SIG-M5 treated with dmso at 0.1 percent for 504 hours (cell line): ENCODE results near the gene ELAVL1.

Experiments
- DNase-seq: peaks from one replicate; lab custom pipeline; 2025; ENCODE audit not compliant: unreplicated experiment; lab: John Stamatoyannopoulos, UW

The ELAVL1 gene

DNA sequence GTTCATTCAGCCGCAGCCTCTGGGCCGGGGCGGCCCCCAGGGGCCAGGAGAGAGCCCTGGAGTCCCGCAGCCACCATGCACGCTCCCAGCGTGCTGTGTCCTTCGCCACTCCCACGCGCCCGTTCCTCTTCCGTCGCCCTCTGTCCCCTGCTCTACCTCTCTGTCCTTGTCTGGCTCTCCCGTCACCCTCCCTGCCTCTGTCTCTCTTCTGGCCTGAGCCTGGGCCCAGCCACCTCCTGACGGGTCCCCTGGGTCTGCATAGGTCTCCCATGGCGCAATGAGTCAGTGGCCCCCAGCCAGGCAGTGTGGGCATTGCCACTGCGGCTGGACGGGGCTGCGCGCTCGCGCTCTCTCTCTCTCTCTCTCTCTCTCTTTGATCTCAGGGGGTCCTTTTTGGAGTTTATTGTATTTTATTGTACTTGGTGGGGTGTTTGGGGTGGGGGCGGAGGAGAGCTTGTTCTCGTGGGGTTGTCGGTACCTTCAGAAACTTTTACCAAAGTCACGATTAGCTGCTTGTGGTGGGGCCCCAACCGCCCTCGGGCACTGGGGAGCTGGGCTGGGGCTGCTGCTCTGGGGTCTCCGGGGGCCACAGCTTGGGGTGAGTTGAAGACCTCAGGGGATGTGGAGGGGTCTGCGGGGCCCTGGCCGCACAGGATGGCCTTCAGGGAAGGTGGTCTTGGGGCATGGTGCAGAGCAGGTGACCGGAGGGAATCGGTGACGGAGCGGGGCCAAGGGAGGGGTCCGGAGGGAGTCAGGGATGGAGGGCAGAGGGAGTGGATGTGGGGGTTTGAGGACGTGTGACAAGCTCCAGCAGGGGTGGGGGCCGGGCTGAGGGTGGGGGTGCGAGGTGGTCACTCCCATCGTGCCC lies 92.5 kb downstream of the ELAVL1 start:
- no peak for DNase-seq

DNA sequence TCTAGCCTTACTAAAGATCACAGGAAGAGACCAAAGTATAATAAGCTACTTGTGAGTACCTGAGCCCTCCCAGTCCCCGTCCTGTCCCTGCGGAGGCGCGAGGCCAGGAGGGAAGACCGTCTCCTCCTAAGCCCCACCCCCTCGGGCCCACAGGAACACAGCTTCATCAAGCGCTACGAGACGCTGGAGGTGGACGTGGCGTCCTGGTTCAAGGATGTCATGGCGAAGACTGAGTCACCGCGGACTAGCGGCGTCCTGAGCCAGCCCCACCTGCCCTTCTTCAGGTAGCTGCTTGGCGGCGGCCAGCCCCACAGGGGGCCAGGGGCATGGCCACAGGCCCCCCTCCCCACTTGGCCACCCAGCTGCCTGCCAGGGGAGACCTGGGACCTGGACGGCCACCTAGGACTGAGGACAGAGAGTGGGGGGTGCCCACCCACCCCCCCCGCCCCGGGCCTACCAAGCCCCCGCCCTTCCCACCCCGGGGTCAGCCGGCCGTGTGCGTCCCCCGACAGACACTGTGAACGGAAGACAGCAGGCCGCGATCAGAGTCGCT lies 93.2 kb downstream of the ELAVL1 start:
- no peak for DNase-seq

DNA sequence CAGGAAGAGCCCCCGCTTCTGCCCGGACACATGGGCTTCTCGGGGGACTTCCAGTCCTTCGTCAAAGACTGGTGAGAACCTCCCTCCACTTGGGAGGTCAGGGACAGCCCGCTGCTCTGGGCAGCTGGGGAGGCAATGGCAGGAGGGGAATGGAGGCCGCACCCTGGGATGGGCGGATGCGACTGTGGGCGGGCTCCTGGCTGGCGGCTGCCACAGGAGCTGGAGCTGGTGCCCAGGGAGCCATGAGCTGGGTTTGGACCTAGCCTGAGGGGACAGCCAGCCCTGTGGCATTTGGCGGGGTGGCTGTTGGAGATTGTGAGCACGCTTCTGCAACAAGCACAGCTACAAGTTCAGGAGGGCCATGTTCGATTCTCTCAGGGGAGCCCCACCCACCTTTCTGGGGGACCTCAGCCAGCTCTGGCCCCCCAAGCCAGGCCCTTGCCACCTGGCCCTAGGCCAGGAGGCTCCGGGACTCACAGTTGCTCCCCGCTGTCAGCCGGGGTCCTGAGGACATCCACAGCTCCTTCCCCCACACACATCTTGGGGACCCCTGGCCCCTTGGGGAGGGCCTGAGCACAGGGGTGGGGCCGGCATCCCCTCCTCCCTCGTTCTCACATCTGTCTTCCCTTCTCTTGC lies 93.8 kb downstream of the ELAVL1 start:
- DNase-seq, result no peak

DNA sequence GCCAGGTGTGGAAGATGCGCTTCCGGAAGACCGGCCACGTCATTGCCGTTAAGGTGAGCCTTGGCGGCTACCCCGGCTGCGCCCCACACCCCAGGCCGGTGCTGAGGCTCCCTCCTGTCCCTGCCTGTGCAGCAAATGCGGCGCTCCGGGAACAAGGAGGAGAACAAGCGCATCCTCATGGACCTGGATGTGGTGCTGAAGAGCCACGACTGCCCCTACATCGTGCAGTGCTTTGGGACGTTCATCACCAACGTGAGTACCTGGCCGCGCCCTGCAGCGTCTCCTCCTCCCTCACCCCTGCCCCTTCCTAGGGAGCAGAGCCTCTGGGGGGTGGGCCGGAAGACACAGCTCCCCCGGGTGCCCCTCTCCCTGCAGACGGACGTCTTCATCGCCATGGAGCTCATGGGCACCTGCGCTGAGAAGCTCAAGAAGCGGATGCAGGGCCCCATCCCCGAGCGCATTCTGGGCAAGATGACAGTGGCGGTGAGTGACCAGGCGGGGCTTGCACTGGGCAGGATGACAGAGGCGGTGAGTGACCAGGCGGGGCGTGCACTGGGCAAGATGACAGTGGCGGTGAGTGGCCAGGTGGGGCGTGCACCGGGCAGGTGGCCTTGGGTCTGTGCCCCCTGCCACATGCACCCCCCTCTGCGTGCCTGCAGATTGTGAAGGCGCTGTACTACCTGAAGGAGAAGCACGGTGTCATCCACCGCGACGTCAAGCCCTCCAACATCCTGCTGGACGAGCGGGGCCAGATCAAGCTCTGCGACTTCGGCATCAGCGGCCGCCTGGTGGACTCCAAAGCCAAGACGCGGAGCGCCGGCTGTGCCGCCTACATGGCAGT lies 94.9 kb downstream of the ELAVL1 start:
- no peak for DNase-seq

DNA sequence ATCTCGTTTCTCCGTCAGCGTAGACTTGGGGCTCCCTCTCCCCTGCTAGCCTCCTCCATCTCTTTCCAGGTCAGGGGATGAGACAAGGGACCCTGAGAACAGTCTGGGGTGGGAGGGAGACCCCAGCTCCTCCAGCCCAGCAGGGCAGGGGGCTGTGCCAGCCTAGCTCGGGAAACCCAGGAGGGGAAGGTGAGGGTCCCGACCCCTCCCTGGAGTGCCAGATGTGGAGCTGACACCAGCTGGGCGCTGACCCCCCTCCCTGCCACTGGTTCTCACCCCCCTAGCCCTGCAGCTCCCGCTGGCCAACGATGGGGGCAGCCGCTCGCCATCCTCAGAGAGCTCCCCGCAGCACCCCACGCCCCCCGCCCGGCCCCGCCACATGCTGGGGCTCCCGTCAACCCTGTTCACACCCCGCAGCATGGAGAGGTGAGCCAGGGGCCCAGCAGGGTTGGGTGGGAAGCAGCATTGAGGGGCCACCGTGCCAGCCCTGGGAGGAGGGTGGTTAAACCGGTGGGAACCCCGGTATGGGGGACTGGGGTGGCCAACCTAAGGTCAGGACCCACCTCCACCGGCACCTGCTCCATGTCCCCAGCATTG lies 95.9 kb downstream of the ELAVL1 start:
- DNase-seq, result no peak

DNA sequence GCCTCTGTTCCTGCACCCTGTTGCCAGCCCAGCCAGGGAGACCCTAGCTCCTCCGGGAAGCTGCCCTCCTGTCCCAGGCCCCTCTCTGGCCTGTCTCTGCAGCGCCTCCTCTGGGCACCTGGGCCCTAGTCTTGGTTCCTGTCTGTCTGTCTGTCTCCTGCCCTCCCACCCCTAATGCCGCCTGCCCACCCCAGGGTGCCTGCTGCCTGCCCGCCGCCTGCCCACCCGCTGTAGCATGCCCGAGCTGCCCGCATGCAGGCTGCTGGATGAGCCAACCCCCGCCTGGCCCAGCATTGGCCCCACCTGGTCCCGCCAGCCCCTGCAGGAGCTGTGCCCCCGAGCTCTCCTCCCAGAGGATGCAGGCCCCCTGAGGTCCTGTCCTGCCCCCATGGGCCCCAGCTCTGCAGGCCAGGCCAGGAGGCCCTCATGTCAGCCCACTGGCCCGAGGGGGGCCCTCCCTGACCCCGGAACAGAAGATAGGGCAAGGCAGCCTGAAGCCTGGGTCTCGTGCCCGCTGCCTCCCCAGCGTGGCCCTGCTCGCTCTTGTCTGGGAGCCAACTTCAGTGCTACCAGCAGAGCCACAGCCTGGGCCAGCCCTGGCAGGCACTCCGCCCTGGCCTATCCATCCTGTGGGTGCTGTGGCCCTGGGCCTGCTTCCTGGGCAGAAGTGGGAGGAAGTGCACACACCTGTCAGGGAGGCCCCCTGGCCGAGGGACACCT lies 96.5 kb downstream of the ELAVL1 start:
- DNase-seq, result no peak
